Fibroblast of skin of back (primary cell): Measurements from ENCODE around the gene NFATC1.
A peak's percentile ranks its signal among the peaks of the same experiment; 100 is the strongest.

ENCODE experiments used
- DNase-seq: peaks from one replicate; pipeline ENCODE4 v3.0.0-alpha.2; 2013

NFATC1 gene

DNA sequence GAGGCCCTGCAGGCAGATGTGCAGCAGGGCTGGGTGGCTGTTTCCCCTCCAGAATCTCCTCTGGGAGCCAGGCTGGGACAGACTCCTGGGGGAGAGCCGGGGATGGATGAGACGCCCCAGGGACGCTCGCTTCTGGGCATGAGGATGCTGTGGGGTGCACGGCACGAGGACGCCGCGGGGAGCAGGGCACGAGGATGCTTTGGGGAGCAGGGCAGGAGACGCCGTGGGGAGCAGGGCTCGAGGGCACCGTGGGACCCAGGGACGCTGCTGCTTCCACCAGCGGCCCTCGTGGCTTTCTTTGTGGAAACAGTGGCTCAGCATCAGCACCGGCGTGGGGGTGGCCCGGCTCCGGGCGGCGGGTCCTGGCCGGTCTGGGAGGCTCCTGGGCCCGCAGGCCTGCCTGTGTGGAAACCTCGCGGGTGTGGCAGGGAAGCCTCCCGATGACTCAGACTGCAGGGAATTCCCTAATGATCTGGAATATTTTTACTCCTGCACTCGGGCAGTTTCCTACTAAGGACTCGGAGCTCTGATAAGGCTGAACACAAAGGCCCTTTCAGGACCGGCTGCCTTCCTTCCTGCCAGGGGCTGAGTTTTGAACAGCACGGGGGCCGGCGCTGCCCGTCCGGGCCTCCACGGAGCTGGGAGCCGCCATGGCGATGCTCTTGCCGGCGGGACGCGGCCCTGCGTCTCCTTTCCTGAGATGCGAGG, 62.6 kb downstream of the NFATC1 start:
- DNase-seq, result peak; percentile 87

DNA sequence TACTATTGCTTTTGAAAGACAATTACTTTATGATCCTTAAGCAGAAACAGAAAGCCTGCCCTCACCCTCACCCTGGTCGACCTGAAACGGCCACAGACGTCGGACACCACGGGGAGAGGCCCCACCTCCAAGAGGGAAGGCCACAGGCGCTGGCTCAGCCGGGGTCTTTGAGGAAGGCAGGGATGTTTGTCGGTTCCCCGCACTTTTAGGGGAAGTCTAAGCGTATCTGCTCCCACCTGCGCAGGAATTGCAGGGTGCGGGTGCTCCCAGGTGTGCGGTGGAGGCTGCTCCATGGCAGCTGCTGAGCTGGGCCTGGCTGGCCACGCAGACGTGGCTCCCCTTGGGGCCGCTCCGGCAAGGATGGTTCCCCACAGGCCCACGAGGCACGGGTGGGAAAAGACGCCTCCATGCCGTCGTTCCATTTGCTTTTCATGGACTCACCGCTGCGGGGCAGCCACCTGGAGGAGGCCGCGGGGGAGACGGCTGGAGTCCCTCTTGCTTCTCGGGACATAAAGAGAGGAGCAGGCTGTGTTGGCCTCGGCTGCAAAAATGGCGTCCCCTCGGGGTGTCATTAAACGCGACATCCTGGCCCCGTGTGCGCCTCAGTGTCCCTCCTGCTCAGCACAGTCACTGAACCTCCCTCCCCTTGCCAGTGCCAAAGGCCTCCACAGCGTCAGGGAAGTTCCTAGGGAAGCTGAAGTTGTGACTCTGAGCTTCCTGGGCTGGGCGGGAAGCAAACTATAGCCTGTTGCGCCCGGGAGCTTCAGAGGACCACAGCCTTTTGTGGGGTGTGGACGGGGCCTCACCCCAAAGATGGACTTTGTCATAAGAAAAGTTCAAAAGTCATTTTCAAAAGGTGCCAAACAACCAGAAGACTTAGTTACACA, 63.4 kb downstream of the NFATC1 start:
- DNase-seq, result no peak

DNA sequence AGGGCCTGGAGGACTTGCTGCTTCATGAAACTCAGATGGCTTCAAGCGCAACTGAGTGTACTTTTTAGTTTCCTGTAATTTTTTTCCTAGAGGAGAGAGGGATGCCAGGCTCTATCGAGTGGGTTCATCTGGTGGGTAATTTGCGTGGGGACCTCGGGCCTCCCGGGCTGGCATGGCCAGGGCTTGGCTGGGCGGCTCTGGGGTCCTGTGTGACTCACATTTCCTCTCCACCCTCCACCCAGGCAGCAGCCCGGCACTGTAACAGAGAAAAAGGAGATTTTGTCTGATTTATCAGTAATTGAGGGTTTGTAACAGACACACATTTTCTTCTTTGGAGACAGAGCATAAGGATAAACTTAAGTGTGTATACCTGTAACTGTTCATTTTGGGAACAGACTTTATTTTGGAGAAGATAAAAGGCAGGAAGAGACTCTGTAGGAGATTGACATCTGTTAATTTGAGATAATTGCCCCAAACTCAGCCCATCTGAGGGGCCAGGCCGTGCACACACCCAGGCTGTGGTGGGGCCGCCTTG, 64.3 kb downstream of the NFATC1 start:
- DNase-seq, result no peak

DNA sequence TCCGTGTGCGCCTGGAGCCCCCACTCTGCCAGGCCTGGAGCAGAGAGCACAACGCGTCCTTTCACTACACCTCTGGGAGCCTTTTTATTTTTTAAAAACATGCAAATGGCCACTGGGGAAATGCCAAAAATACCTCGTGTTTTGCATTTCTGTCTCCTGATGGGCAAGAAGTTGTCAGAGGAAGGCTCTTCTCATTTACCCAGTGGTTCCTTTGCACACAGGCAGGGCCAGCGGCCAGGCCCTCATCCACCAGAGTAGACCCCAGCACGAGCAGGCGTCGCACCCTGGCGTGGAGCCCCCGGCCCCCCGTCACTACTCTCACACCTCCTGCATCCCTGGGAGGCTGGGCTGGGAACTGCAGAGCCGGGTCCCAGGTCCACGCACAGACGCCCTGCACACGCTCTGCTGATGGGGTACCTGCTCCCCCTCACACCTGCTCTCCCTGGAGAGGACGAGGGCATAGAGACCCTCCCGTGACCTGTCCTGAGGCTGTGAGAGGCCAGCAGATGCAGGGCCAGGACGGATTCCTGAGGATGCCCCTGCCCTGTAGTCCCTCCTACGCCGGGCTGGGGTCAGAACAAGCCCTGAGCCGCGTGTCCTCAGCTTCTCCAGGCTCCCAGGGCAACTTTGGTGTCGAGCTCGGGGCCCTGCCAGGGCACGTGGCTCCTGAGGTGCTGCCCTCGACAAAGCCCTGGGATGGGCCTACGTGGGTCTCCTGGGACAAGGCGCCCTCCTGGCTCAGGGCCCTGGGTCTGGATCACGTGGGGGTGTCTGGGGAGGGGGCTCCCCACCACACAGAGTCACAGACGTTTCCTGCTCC, 65.0 kb downstream of the NFATC1 start:
- DNase-seq, result peak; percentile 29

DNA sequence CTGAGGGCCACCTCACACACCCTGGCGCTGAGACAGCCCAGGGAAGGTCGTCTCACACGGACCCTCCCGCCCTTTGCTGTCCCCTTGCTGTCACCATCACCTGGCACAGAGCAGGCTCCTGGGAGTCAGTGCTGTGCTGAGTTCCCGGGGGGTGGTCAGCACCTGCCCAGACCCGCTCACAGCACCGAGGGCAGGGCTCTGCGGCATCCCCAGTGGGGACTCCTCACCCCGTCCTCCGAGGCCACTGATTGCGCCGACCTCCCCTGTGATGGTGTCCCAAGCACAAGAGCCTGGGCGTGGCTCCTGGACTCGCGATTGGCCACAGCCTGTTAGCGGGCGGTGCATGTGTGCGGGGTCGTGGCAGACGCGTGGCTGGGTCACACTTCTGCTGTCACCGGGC, 65.9 kb downstream of the NFATC1 start:
- no peak for DNase-seq

DNA sequence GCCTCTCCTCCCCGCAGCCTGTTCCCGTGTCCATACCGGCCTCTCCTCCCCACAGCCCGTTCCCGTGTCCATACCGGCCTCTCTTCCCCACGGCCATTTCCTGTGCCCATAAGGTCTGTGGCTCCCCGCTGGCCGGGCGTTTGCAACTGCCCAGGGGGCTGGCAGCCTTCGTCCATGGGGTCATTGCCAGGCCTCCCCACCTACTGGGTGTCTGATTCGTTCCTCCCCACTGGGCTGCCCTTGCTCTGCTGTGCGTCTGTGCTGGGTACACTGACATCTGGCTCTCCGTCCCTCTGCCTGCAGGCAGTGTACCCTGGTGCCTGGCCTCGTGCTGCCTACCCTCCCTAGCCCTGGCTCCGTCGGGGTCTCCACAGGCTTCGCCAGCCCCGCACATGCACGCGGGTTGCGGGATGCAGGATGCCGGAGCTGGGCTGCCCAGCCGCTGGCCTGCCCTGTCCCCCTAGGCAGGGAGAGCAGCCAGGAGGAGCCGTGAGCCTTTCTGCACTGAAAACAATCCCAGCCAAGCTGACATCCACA, 67.8 kb downstream of the NFATC1 start:
- DNase-seq, result no peak

DNA sequence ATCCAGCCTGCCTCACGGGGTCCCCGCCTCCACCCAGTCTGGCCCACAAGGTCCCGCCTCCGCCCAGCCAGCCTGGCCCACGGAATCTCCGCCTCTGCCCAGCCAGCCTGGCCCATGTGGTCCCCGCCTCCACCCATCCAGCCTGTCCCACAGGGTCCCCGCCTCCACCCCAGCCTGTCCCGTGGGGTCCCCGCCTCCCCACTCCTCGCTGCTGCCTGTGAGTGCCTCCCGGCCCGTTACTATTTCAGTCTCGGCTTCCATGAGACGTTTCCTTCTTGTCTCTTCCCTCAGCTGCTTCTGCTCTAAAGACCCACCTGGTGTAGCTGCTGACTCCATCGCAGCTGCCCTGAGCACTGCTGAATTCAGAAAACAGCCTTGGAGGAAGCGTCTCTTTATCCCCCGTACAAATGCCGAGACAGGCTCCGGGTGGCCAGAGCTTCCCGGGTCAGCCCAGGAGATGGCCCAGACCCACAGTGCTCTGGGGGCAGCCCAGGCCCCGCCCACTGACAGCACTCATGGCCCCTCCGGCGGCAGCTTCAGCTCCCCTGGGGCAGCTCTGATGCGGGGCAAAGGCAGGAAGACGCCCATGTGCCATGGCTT, 69.8 kb downstream of the NFATC1 start:
- peak; percentile 43 for DNase-seq

DNA sequence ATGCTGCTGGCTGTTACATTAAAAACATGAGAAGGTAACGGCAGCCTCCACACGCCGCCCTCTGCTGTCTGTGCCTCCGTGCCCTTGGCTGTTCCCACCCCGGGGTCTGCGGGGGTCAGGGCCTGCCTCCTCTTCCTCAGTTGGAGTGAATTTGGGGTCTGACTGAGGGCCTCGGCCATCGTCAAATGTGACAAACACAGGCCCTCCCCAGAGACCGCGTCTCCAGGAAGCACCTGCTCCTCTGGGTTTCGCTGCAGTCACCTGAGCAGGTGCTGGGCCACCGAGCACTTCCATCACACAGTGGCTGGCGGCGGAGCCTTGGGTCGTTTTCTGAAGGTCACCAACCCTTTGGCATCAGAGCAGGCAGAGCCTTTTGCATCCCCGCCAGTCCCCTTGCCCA, 70.9 kb downstream of the NFATC1 start:
- no peak for DNase-seq

DNA sequence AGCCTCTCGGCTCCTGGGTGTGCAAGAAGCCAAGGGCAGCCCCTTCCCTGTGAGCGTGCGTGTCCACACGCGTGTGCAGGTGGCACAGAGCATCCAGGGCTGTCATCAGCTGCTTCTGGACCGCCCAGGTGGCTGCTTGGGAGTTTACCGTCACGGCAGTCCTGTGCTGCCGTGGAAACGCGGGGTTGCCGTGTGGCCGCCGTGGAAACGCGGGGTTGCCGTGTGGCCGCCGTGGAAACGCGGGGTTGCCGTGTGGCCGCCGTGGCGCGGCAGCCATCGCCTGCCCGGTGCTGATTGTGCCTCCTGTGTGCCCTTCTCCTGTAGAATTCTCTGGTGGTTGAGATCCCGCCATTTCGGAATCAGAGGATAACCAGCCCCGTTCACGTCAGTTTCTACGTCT, 71.4 kb downstream of the NFATC1 start:
- no peak for DNase-seq

DNA sequence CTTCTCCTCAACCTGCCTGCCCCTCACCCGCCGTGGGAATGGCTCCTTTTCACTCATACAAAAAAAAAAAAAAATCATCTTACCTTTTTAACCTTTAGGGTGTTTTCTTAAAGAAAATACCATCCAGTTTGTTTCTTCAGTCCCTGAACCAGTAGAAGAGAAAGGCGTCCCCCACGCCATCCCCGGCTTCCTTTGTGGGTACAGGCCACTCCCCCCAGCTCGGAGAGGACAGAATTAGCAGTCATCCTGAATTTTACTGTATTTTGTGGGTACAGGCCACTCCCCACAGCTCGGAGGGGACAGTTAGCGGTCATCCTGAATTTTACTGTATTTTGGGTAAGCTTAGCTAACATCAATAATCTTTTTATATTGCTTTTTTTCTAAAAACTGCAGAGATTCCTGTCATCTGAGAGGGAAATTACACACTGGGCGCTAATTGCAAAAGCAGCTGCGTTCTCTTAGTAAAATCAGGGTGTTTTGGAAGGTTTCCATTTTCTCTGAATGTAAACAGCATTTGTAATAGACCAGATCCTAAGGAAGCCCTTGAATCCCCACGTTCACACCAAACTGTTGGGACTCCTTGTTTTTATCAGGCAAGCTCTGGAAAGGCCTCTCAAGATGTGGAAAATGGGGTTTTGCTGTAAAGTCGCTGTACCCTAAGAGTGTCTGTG, 72.5 kb downstream of the NFATC1 start:
- no peak for DNase-seq

DNA sequence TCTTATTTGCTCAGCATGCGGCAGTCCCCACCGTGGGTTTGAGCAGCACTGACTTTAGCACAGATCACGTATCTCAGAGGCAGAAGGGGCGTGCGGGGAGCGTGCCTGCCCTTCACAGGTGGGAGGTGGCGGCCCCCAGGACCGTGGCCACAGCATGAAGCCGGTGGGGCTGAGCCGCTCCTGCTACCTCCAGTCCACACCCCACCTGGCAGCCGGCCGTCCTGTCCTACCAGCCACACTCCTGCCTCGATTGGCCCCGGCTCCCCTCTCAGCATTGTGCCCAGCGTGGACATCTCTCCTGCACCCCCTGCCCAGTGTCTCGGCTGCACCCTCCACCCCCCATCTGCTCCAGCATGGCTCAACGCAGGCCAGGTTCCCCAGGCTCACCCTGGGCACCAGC, 73.6 kb downstream of the NFATC1 start:
- DNase-seq, result no peak

DNA sequence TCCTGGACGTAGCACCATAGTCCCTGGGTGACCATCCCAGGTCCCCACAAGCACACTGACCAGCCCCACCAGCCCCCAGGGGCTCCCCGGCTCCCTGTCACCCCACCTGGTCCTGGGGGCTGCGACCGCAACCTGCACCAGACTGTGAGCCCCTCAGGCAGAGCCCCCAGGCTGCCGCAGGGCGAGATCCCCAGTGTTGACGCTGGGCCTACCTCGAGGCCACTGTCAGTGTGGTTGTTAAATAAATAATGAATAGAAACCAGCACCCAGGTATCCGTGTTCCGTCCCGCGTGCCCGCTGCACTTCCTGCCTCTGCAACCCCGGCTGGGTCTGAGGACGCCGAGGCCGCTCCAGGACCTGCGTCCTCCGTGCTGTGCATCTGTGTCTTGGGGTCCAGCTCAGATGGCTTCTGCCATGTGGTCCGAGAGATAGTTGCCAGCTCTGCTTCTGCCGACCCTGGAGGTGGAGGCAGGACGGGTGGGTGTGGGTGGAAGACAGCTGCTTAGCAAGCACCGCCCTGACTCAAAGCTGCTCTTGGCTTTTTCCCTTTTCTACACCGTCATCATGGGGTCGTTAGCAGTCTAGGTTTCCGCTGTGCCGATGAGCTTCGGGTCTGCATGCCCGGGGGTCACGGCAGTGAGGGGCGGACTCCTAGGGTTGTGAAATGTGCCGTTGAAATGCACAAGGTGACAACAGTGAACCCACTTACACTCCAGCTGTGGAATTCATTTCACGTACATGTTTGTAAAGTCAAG, 74.2 kb downstream of the NFATC1 start:
- no peak for DNase-seq

DNA sequence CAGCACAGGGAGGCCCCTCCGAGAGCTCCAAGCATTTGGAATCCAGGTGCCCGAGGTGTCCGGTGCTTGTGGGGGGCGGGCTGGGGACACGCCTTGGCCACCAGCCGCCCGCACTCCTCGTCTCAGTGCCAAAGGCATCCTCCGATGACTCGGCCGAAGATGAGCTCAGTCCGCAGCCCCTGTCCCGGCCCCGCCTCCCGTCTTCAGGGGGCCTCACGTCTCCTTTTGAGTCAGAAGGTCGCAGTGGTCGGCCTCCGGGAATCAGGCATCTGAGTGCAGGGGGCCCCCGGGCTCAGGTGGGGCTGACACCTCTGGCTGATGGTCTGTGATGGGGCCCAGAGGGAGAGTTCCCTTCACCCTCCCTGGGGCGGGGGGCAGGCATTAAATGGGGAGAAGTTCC, 74.8 kb downstream of the NFATC1 start:
- no peak for DNase-seq

DNA sequence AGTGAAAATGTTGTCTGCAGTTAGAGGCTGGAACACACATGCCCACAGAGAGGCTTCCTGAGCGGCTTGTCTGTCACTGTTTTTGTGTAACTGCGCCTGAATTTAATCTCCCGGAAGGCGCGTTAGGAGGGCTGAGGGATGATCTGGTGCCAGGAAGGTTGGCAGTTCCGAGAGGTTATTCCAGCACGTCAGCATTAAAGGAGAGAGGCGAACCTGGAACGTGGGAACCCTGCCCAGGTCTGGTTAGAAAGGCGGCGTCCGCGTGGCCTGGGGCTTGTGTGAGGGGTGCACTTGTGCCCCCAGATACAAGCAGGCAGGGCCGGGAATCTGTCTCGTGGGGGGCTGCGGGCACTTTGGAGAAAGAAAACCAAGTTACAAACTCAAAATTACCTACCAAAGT, 75.3 kb downstream of the NFATC1 start:
- no peak for DNase-seq

DNA sequence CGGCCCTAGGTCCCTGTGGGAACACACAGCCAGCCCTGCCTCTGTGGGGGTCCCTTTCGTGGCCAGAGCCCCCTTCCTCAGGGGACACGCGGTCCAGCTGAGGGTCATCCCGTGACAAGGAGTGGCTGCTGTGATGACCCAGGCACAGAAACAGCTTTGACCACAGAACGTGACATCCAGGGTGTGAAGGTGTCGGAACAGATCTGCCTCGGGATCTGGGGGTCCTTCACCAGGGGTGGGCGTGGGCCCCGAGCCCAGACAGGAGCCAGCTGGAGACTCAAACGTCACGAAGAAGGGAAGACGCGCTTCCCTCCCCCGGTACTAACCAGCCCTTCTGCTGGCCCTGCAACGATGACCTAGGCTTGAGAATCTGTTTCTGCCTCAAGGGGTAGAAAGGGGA, 75.9 kb downstream of the NFATC1 start:
- DNase-seq, result no peak

DNA sequence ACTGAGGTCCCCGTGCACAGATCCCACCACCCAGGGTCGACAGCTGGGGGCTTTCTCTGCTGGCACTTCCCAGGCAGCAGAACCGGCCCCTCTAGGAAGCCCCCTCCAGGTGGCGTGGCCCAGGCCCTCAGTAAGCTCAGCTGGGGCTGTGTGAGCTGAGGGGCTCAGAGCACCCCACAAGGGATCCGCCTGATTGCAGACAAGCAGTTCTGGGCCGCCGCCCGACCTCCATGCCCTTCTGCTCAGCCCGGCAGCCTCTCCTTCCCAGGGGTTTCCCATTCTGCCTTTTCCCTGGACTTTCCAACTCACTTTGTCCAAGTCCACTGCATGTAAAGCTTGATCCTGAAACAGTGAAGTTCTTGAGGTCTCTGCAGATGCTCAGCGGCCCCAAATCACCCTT, 76.4 kb downstream of the NFATC1 start:
- no peak for DNase-seq

DNA sequence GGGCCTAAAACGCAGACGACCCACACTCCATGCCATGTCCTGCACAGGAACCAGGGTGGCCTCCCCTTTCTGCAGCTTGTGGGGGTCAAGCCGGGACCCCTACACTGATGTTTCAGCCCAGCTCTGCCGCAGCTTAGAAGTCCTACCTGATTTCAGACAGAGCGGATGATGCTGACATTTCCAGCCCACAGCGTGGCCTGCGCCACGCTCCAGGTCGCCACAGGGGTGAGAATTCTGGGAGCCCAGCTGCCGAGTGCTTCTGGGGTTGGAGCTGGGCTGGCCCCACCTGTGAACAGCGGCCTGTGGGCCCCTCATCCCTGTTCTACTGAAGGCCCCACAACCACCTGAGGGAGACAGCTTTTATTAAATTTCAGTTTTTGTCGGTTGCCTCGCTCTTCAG, 77.2 kb downstream of the NFATC1 start:
- no peak for DNase-seq

DNA sequence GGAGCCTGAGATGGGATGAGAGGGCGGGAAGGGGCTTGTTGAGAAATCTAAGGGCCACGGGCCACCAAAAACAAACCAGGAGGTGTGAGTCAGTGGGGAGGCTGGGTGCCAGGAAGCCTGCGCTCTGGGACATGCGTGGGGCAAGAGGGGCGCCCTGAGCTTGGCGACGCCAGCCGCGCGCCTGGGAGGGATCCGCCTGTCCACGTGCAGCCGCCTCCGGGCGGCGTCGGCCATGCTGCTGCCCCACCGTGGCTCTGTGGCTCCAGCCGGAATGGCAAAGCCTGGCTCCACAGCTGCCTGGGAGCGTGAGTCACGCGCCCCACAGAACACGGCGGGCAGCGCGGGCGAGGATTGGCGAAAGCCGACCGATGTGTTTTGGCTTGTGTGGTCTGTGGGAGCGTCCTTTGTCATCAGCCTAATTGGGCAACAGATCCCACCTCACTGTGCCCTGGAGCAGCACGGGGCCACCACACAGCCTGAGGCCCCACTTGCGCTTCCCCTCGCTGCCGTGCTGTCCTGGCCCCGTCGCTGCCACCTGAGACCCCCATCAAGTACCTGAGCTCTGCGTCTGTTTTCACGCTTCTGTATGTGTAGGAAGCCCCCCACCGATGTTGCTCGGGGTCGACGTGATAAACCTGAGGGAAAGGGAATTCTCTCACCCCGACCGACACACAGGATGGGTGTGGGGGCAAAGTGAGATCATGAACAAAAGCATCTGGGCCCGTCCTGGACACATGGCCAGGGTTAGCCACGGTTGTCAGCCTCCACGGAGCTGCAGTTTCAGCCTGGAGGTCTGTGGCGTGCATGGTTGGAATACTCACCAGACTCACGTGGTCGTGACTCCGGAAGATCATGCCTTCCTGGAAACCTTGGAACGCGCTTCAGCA, 80.5 kb downstream of the NFATC1 start:
- DNase-seq, result no peak

DNA sequence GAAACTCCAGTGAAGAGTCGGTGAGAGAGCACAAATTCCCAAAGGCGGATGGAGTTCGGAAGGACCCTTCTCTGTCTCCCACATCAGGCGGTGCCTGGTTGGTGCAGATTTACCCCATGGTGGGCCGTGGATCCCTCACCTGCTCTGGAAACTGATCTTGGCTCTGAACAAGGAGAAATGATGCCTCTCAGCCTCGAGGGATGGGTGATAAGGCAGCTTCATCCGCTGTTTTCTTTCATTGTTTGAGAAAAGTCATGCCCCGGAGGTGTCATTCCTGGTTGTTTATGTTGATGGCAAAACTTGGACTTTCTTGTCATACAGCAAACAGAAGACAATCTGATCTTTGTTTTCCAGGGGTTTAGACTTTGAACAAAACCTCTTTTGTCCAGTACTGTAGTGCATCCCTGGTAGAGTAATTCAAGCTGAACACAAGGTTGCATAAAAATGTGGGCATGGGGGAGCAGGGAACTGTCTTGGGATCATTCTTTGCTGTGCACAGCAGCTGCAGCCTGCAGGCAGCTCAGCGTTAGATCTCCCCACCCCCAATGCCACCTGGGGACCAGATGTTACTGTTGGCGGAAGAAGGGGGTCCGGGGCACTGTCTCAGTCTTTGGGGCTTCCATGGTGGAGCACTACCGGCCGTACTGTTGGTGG, 81.3 kb downstream of the NFATC1 start:
- DNase-seq, result no peak
